WERI-Rb-1 (cell line): ENCODE results near the gene EIF4A2.
A peak's percentile ranks its signal among the peaks of the same experiment; 100 is the strongest.
"Not testable (repeated sequence)": the region's sequence is repeated elsewhere in the genome, so short reads cannot be mapped to it uniquely, and the experiment has no call there.

Source experiments
- DNase-seq: peaks from one replicate; pipeline ENCODE4 v3.0.0-alpha.2; 2020
- H3K27ac ChIP-seq: fragments of 250-450 bp; sonication (Bioruptor Pico); 2 replicates; pipeline ENCODE4 v1.5.1; 2020; ENCODE audit warnings: mild to moderate bottlenecking, moderate library complexity
- H3K27me3 ChIP-seq: fragments of 250-450 bp; sonication (Bioruptor Pico); 2 replicates; pipeline ENCODE4 v1.5.1; 2021; ENCODE audit warnings: mild to moderate bottlenecking, low read depth, moderate library complexity; ENCODE audit not compliant: insufficient read depth, severe bottlenecking
- H3K36me3 ChIP-seq: fragments of 250-450 bp; sonication (Bioruptor Pico); 2 replicates; pipeline ENCODE4 v1.5.1; 2020; ENCODE audit warnings: mild to moderate bottlenecking, moderate library complexity
- H3K4me3 ChIP-seq: 2 replicates; pipeline ENCODE4 v1.5.1; 2011; ENCODE audit warnings: low read depth, mild to moderate bottlenecking, control low read depth, low read length
- H3K9me3 ChIP-seq: fragments of 250-450 bp; sonication (Bioruptor Pico); 2 replicates; pipeline ENCODE4 v1.5.1; 2021; ENCODE audit warnings: mild to moderate bottlenecking, moderate library complexity; ENCODE audit not compliant: severe bottlenecking
- CTCF ChIP-seq: IDR thresholded peaks from 2 replicates; pipeline ENCODE4 v1.5.1; 2011; ENCODE audit warnings: low read depth, mild to moderate bottlenecking, control low read depth, inconsistent platforms, low read length

The EIF4A2 gene

GRCh38 chr3:186807231-186807630 lies 23.9 kb downstream of the EIF4A2 start:
- TF ChIP-seq CTCF: no peak
- H3K9me3 ChIP-seq: no peaks in the 10 kb centered on the region
- H3K36me3 ChIP-seq: peaks cover 32% of the 10 kb centered on the region
- H3K27ac ChIP-seq: peak overlapping the region; percentile 83; the same call in 1 of the 2 replicates
- H3K27me3 ChIP-seq: no peaks in the 10 kb centered on the region
- no peak for DNase-seq
- H3K4me3 ChIP-seq: peak overlapping the region; percentile 77

DNA sequence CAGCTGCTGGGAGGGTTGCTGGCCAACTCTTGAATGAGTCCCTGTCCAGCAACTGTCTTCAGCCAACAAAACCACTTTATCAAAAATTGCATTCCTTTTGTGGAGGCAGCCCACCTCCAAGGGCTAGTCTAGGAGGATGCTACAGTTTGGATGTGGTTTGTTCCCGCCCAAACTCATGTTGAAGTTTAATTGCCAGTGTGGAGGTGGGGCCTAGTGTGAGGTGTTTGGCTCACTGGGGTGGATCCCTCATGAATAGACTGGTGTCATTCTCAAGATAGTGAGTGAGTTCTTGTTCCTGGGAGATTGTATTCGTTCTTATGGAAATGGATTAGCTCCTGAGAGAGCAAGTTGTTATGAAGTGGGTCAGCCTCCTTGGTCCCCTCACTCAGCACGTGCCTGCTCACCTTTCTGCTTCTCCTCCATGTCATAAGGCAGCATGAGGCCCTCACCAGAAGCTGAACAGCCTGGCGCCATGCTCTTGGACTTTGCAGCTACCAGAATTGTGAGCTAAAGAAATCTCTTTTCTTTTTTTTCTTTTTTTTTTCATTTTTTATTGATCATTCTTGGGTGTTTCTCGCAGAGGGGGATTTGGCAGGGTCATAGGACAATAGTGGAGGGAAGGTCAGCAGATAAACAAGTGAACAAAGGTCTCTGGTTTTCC lies 27.1 kb downstream of the EIF4A2 start:
- TF ChIP-seq CTCF: no peak
- Histone ChIP-seq H3K27ac (no peak overlapping the region), H3K4me3 (no peak overlapping the region), H3K27me3 (no peaks in the 10 kb centered on the region), H3K9me3 (no peaks in the 10 kb centered on the region), H3K36me3 (no peaks in the 10 kb centered on the region; the same call in 1 of the 2 replicates)
- no peak for DNase-seq

DNA sequence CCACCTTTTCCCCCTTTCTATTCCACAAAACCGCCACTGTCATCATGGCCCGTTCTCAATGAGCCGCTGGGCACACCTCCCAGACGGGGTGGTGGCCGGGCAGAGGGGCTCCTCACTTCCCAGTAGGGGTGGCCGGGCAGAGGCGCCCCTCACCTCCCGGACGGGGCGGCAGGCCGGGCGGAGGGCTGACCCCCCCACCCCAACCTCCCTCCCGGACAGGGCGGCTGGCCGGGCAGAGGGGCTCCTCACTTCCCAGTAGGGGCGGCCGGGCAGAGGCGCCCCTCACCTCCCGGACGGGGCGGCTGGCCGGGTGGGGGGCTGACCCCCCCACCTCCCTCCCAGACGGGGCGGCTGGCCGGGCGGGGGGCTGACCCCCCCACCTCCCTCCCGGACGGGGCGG lies 27.9 kb downstream of the EIF4A2 start:
- not testable (repeated sequence) for DNase-seq, H3K9me3 ChIP-seq, H3K27ac ChIP-seq, H3K27me3 ChIP-seq, H3K4me3 ChIP-seq, H3K36me3 ChIP-seq

DNA sequence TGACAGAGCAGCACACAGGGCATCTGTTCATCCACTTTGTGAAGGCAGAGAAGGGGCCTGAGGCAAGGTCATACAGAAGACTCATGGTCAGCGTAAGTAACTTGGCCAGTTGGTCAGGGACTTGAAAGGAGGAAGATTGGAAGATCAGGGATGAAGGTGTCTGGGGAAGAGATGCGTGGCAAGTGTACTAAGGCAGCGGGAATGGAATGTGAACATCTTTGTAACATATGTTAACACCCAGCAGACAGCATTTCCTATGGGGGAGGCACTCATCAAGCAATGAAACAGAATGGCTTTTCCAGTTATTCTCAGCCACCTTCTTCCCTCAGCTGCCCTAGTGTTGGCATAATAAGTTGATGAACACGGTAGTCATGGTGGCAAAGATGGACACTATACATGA lies 30.7 kb downstream of the EIF4A2 start:
- no peaks in the 10 kb centered on the region for H3K36me3 ChIP-seq
- DNase-seq: no peak
- TF ChIP-seq CTCF: no peak

GRCh38 chr3:186815435-186815834 lies 32.1 kb downstream of the EIF4A2 start:
- DNase-seq: no peak
- Histone ChIP-seq H3K27me3 (no peaks in the 10 kb centered on the region), H3K36me3 (no peaks in the 10 kb centered on the region), H3K9me3 (no peaks in the 10 kb centered on the region), H3K27ac (no peak overlapping the region), H3K4me3 (no peak overlapping the region)
- TF ChIP-seq CTCF: no peak

More for the DNA sequence above, 30.7 kb downstream of the EIF4A2 start:
- H3K27ac ChIP-seq: no peak overlapping the region
- H3K9me3 ChIP-seq: no peaks in the 10 kb centered on the region
- no peak overlapping the region for H3K4me3 ChIP-seq
- no peaks in the 10 kb centered on the region for H3K27me3 ChIP-seq

- Histone ChIP-seq H3K27me3 (no peaks in the 10 kb centered on the region), H3K27ac (no peak overlapping the region), H3K9me3 (no peaks in the 10 kb centered on the region), H3K4me3 (no peak overlapping the region), H3K36me3 (no peaks in the 10 kb centered on the region)
- TF ChIP-seq CTCF: no peak
- no peak for DNase-seq
Measured at GRCh38 chr3:186818516-186818915, 35.1 kb downstream of the EIF4A2 start.
